ENCODE data around the gene PLCB4. TPM values are rescaled to one million over a fixed set of nuclear protein-coding genes. Genes with fewer than 3 reads are reported as not detected.
A peak's percentile ranks its signal among the peaks of the same experiment; 100 is the strongest.

Gene PLCB4
- total RNA-seq, 6 experiments from 2014 or later, result 71.8 to 95.7 (median 79.1) TPM

GRCh38 chr20:9088556-9088955, 19.7 kb downstream of the PLCB4 start:
- H3K27ac Mint-ChIP-seq, result no peak overlapping the region
- no peak for DNase-seq
- no peak for TF ChIP-seq CTCF (IDR thresholded peaks at IDR 0.05)
- peaks cover 37% of the 10 kb centered on the region for H3K36me3 Mint-ChIP-seq (ENCODE audit: low read depth)
- H3K4me1 Mint-ChIP-seq (ENCODE audit: low read depth), result peaks cover 89% of the 10 kb centered on the region
- H3K9me3 Mint-ChIP-seq, result no peaks in the 10 kb centered on the region
- H3K4me3 Mint-ChIP-seq, result no peak overlapping the region
- no peaks in the 10 kb centered on the region for H3K27me3 Mint-ChIP-seq (ENCODE audit: insufficient read depth)

- Mint-ChIP-seq H3K27ac (peak overlapping the region; percentile 54), H3K4me1 (ENCODE audit: low read depth) (peaks cover 83% of the 10 kb centered on the region), H3K4me3 (peak overlapping the region; percentile 39; the same call in 1 of the 2 replicates), H3K36me3 (ENCODE audit: low read depth) (peaks cover 12% of the 10 kb centered on the region), H3K27me3 (ENCODE audit: insufficient read depth) (no peaks in the 10 kb centered on the region), H3K9me3 (no peaks in the 10 kb centered on the region)
- no peak for DNase-seq
- TF ChIP-seq CTCF (IDR thresholded peaks at IDR 0.05), result no peak
Observed at GRCh38 chr20:9092113-9092512, 23.2 kb downstream of the PLCB4 start.

GRCh38 chr20:9092655-9093054, 23.8 kb downstream of the PLCB4 start:
- Mint-ChIP-seq H3K9me3 (no peaks in the 10 kb centered on the region), H3K4me3 (peak overlapping the region; percentile 39; the same call in 1 of the 2 replicates), H3K4me1 (ENCODE audit: low read depth) (peaks cover 78% of the 10 kb centered on the region), H3K36me3 (ENCODE audit: low read depth) (peaks cover 12% of the 10 kb centered on the region), H3K27ac (peak overlapping the region; percentile 54; the same call in 1 of the 2 replicates), H3K27me3 (ENCODE audit: insufficient read depth) (no peaks in the 10 kb centered on the region)
- no peak for DNase-seq
- no peak for TF ChIP-seq CTCF (IDR thresholded peaks at IDR 0.05)

- no peaks in the 10 kb centered on the region for H3K27me3 Mint-ChIP-seq (ENCODE audit: insufficient read depth)
- H3K9me3 Mint-ChIP-seq, result no peaks in the 10 kb centered on the region
- H3K36me3 Mint-ChIP-seq (ENCODE audit: low read depth), result peaks cover 6% of the 10 kb centered on the region; the same call in 1 of the 2 replicates
- peak overlapping the region; percentile 55; the same call in 1 of the 2 replicates for H3K4me3 Mint-ChIP-seq
- peak overlapping the region; percentile 51 for H3K27ac Mint-ChIP-seq
- DNase-seq, result no peak
- peaks cover 70% of the 10 kb centered on the region for H3K4me1 Mint-ChIP-seq (ENCODE audit: low read depth)
- no peak for TF ChIP-seq CTCF (IDR thresholded peaks at IDR 0.05)
Observed at GRCh38 chr20:9093218-9093957, 24.5 kb downstream of the PLCB4 start.

- peaks cover 32% of the 10 kb centered on the region for H3K36me3 Mint-ChIP-seq (ENCODE audit: low read depth)
- DNase-seq, result no peak
- peak; percentile 19; the same call in 1 of the 2 replicates for TF ChIP-seq CTCF (IDR thresholded peaks at IDR 0.05)
- H3K9me3 Mint-ChIP-seq, result peaks cover under 1% of the 10 kb centered on the region; the same call in 1 of the 2 replicates
- no peaks in the 10 kb centered on the region for H3K27me3 Mint-ChIP-seq (ENCODE audit: insufficient read depth)
- H3K4me1 Mint-ChIP-seq (ENCODE audit: low read depth), result peaks cover 25% of the 10 kb centered on the region
- H3K27ac Mint-ChIP-seq, result no peak overlapping the region
- H3K4me3 Mint-ChIP-seq, result no peak overlapping the region
Observed at GRCh38 chr20:9099372-9099771, 30.5 kb downstream of the PLCB4 start.

Data from HFFc6 (cell line).